ENCODE measurements around the gene C2CD2. TPM values are rescaled to one million over a fixed set of nuclear protein-coding genes. Genes with fewer than 3 reads are reported as not detected.

The C2CD2 gene
- total RNA-seq, 2 donors from 2014 or later = 26.3 to 28.7 TPM

DNA sequence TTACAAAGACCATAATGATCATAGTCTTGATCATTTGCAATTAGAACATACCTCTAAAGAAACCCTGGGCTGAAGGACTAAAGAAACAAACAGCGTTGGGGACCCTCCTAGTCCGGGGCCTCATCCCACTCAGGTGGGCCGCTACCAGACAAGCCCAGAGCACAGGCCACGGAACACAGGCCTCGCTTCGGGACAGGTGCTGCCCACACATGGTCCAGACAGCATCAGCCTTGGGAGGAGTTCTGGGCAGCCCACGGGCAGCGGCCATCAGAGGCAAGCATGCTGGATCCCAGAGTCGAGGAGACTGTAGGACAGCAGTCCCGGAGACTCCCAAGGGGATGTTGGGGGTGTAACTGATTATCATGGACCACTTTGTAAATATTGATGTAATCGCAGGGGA lies 4.9 kb downstream of the C2CD2 start:
- Mint-ChIP-seq H3K4me3 (no peak overlapping the region), H3K4me1 (peaks cover 39% of the 10 kb centered on the region), H3K9me3 (no peaks in the 10 kb centered on the region), H3K27ac (no peak overlapping the region), H3K27me3 (ENCODE audit: insufficient read depth) (peaks cover 18% of the 10 kb centered on the region), H3K36me3 (ENCODE audit: low read depth) (no peaks in the 10 kb centered on the region)
- Histone ChIP-seq H3K4me1 (ENCODE audit: control insufficient read depth, insufficient read depth, low read length) (peaks cover 17% of the 10 kb centered on the region), H3K36me3 (ENCODE audit: control insufficient read depth, insufficient read depth, low read length) (no peaks in the 10 kb centered on the region), H3K9me3 (ENCODE audit: control insufficient read depth, low read length) (no peaks in the 10 kb centered on the region), H3K9ac (ENCODE audit: extremely low read depth, low read length, poor library complexity, severe bottlenecking) (no peak overlapping the region), H3K27ac (ENCODE audit: low read depth, low read length) (no peak overlapping the region), H3K27me3 (ENCODE audit: control insufficient read depth, insufficient read depth, low read length, poor library complexity, severe bottlenecking) (peaks cover 20% of the 10 kb centered on the region), H3K4me3 (ENCODE audit: low read length) (no peak overlapping the region)
- WGBS, 2 experiments (ENCODE audit: insufficient coverage in 1 of 2, insufficient read length in 1 of 2) = 89 to 95% methylated on average over 8 to 11 of the region's 11 CpGs
- TF ChIP-seq, protein P1, sequence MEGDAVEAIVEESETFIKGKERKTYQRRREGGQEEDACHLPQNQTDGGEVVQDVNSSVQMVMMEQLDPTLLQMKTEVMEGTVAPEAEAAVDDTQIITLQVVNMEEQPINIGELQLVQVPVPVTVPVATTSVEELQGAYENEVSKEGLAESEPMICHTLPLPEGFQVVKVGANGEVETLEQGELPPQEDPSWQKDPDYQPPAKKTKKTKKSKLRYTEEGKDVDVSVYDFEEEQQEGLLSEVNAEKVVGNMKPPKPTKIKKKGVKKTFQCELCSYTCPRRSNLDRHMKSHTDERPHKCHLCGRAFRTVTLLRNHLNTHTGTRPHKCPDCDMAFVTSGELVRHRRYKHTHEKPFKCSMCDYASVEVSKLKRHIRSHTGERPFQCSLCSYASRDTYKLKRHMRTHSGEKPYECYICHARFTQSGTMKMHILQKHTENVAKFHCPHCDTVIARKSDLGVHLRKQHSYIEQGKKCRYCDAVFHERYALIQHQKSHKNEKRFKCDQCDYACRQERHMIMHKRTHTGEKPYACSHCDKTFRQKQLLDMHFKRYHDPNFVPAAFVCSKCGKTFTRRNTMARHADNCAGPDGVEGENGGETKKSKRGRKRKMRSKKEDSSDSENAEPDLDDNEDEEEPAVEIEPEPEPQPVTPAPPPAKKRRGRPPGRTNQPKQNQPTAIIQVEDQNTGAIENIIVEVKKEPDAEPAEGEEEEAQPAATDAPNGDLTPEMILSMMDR (conservative IDR thresholded peaks at IDR 0.05) = no peak
- DNase-seq = no peak

- TF ChIP-seq, protein P1 (conservative IDR thresholded peaks at IDR 0.05) = no peak
- DNase-seq = no peak
- WGBS, 2 experiments (ENCODE audit: insufficient coverage in 1 of 2, insufficient read length in 1 of 2) = 93% methylated on average over 4 to 9 of the region's 9 CpGs
- no peak overlapping the region for H3K27ac ChIP-seq (ENCODE audit: low read depth, low read length)
- peaks cover 17% of the 10 kb centered on the region for H3K4me1 ChIP-seq (ENCODE audit: control insufficient read depth, insufficient read depth, low read length)
- H3K4me3 Mint-ChIP-seq = no peak overlapping the region
- H3K4me3 ChIP-seq (ENCODE audit: low read length) = no peak overlapping the region
- peaks cover 20% of the 10 kb centered on the region for H3K27me3 ChIP-seq (ENCODE audit: control insufficient read depth, insufficient read depth, low read length, poor library complexity, severe bottlenecking)
- peaks cover 39% of the 10 kb centered on the region for H3K4me1 Mint-ChIP-seq
- H3K9ac ChIP-seq (ENCODE audit: extremely low read depth, low read length, poor library complexity, severe bottlenecking) = no peak overlapping the region
- no peak overlapping the region for H3K27ac Mint-ChIP-seq
- H3K36me3 ChIP-seq (ENCODE audit: control insufficient read depth, insufficient read depth, low read length) = no peaks in the 10 kb centered on the region
- no peaks in the 10 kb centered on the region for H3K9me3 ChIP-seq (ENCODE audit: control insufficient read depth, low read length)
- peaks cover 18% of the 10 kb centered on the region for H3K27me3 Mint-ChIP-seq (ENCODE audit: insufficient read depth)
- H3K9me3 Mint-ChIP-seq = no peaks in the 10 kb centered on the region
- H3K36me3 Mint-ChIP-seq (ENCODE audit: low read depth) = no peaks in the 10 kb centered on the region
Observed at GRCh38 chr21:41948078-41948895, 5.5 kb downstream of the C2CD2 start.

DNA sequence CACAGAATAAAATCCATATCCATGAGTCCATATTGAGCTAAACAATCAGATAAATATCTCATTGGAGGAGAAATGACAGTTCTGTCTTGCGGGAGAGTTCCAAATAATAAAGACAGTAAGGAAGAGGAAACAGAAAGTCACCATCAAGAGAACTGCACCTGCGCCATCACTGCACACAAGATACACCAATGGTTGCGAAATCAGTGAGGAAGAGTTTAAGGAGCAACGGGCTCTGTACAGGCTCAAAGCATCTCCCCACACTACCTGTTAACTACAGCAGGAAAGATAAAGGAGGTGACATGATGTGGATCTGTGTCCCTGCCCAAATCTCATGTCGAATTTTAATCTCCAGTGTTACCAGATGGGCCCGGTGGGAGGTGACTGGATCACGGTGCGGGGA lies 7.8 kb downstream of the C2CD2 start:
- no peaks in the 10 kb centered on the region for H3K36me3 Mint-ChIP-seq (ENCODE audit: low read depth)
- Histone ChIP-seq H3K4me1 (ENCODE audit: control insufficient read depth, insufficient read depth, low read length) (peaks cover 4% of the 10 kb centered on the region), H3K4me3 (ENCODE audit: low read length) (no peak overlapping the region), H3K36me3 (ENCODE audit: control insufficient read depth, insufficient read depth, low read length) (no peaks in the 10 kb centered on the region), H3K9ac (ENCODE audit: extremely low read depth, low read length, poor library complexity, severe bottlenecking) (no peak overlapping the region), H3K27ac (ENCODE audit: low read depth, low read length) (no peak overlapping the region), H3K9me3 (ENCODE audit: control insufficient read depth, low read length) (no peaks in the 10 kb centered on the region), H3K27me3 (ENCODE audit: control insufficient read depth, insufficient read depth, low read length, poor library complexity, severe bottlenecking) (no peaks in the 10 kb centered on the region)
- H3K27me3 Mint-ChIP-seq (ENCODE audit: insufficient read depth) = no peaks in the 10 kb centered on the region
- no peaks in the 10 kb centered on the region for H3K9me3 Mint-ChIP-seq
- no peak overlapping the region for H3K27ac Mint-ChIP-seq
- TF ChIP-seq, protein P1 (conservative IDR thresholded peaks at IDR 0.05) = no peak
- H3K4me3 Mint-ChIP-seq = no peak overlapping the region
- H3K4me1 Mint-ChIP-seq = peaks cover 20% of the 10 kb centered on the region
- no peak for DNase-seq
- 92 to 93% methylated on average over 3 to 8 of the region's 8 CpGs for WGBS, 2 experiments (ENCODE audit: insufficient coverage in 1 of 2, insufficient read length in 1 of 2)
